NCI-H748 (cell line): ENCODE results near the gene CORO1A.
A peak's percentile ranks its signal among the peaks of the same experiment; 100 is the strongest.
"Not testable (repeated sequence)": the region's sequence is repeated elsewhere in the genome, so short reads cannot be mapped to it uniquely, and the experiment has no call there.

ENCODE experiments used
- DNase-seq: peaks from one replicate; lab custom pipeline; 2025; ENCODE audit not compliant: unreplicated experiment; lab: John Stamatoyannopoulos, UW

CORO1A gene

DNA sequence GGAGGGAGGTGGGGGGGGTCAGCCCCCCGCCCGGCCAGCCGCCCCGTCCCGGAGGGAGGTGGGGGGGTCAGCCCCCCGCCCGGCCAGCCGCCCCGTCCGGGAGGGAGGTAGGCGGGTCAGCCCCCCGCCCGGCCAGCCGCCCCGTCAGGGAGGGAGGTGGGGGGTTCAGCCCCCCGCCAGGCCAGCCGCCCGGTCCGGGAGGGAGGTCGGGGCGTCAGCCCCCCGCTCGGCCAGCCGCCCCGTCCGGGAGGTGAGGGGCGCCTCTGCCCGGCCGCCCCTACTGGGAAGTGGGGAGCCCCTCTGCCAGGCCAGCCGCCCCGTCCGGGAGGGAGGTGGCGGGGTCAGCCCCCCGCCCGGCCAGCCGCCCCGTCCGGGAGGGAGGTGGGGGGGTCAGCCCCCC is 14.0 kb upstream of the CORO1A start:
- DNase-seq = not testable (repeated sequence)

GRCh38 chr16:30170145-30170544 is 13.3 kb upstream of the CORO1A start:
- DNase-seq = not testable (repeated sequence)

GRCh38 chr16:30173054-30173453 is 10.3 kb upstream of the CORO1A start:
- no peak for DNase-seq

DNA sequence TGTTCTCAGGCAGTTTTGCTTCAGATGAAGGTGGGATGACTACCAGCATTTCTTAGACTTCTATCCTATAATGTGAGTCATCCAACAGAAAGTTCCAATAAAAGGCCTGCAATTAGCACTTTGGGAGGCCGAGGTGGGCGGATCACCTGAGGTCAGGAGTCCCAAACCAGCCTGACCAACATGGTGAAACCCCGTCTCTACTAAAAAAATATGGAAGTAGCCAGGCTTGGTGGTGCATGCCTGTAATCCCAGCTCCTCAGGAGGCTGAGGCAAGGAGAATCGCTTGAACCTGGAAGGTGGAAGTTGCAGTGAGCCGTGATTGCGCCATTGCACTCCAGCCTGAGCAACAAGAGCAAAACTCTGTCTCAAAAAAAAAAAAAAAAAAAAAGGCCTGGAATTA is 6.5 kb upstream of the CORO1A start:
- not testable (repeated sequence) for DNase-seq

DNA sequence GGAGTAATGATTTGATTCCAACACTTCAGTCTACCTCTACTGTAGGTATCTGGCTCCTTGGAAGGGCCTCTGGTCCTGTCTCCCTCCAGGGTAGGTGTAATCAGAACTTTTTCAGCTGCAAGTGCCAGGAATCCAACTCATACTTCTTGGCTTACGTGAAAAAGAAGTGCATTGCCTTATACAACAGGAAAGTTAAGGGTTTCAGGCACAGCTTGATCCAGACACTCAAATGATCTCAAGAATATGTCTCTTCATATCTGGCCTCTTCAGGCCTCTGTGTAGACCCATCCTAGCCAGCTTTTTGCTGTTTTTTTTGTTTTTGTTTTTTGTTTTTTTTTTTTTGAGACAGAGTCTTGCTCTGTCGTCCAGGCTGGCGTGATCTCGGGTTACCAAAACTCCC is 4.2 kb upstream of the CORO1A start:
- no peak for DNase-seq

DNA sequence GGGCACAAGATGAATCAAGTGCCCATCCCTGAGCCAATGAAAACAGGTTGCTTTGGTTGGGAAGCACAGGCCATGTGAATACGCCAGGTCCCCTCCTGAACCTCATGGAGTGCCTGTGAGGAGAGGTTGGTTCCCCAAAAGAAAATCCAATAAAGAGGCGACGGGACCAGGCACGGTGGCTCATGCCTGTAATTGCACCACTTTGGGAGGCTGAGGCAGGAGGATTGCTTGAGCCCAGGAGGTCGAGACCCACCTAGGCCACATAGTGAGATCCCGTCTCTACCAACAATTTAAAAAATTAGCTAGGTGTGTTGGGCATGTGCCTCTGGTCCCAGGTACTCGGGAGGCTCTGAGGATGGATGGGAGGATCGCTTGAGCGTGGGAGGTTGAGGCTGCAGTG is 3.5 kb upstream of the CORO1A start:
- no peak for DNase-seq

DNA sequence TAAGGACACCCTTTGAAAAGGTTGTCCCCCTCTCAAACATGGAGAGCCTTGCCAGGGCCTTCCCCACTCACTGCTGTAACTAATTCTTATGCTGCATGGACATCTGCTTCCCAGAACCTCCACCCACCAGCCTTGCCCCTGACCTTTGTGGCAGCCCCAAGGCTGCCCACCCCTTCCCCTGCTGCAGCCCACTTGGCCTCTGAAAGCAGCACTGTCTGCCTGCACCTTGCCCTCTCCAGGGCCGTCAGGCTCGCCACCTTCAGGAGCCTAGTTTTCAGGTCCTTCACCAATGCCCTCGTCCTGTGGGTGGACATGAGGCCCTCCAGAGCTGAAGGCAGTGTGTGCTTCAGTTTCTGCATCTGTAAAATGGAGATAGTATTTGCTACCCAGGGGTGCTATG is 2.7 kb upstream of the CORO1A start:
- no peak for DNase-seq

DNA sequence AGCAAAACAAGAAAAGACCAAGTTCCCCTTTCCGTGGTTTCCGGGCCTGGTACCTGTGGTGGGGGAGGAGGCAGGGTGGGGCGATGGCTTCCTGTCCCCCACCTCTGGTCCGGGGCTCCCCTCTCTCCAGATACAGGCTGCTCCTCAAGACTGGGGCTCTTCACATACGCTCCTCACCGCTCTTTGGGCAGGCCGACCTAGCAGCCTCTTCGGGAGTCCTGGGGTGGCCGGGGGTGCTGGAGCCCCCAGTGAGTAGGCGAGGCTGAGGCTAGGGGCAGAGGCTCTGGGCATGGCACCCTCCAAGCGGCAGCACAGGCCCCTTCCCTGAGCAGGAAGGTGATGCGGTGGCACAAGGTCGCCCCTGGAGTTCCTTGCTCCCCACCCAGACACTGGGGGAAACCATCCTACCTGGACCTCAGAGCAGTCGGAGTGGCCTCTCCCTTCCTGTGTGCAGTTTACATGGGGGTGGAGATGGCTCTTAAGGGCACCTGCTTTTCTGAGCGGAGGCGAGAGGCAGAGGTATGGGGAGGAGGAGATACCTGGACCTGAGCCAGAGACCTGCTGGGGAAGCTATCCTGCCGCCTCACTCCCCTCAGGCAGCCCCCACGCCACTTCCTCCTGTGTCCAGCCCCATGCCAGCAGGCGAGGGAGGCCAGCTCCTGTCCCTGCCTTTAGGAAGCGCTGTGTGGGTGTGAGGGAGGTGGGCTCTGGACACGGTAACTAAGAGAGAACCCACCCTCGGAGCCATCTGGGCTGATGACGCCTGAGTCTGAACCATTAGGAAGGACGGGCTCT is 891 bp downstream of the CORO1A start:
- peak; percentile 86 for DNase-seq

DNA sequence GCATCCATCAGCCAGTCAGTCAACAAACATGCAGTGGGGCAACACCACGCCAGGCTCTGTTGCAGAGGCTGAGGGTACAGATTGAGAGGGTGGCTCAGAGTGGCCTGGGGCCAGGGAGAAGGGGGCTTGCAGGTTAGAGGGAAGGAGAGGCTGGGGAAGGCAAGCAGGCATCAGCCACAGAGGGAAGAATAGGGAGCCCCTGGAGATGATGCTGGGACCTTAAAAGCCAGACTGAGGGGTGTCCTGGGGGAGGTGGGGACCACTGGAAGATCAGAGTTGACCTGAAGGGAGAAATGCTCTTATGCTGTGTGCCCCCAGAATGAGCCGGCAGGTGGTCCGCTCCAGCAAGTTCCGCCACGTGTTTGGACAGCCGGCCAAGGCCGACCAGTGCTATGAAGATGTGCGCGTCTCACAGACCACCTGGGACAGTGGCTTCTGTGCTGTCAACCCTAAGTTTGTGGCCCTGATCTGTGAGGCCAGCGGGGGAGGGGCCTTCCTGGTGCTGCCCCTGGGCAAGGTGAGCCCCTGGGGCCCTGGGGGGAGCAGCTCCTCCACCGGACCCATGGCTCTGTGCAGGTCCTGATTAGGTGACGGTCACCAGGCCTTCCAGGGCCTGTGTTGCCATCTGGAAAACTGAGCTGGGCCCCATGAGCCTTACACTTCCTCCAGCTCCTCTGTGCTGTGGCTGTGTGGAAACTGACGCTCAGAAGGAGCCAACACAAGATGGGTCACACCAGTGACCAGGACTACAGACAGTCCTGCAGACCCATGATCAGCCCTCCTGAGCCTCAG is 1.7 kb downstream of the CORO1A start:
- no peak for DNase-seq

DNA sequence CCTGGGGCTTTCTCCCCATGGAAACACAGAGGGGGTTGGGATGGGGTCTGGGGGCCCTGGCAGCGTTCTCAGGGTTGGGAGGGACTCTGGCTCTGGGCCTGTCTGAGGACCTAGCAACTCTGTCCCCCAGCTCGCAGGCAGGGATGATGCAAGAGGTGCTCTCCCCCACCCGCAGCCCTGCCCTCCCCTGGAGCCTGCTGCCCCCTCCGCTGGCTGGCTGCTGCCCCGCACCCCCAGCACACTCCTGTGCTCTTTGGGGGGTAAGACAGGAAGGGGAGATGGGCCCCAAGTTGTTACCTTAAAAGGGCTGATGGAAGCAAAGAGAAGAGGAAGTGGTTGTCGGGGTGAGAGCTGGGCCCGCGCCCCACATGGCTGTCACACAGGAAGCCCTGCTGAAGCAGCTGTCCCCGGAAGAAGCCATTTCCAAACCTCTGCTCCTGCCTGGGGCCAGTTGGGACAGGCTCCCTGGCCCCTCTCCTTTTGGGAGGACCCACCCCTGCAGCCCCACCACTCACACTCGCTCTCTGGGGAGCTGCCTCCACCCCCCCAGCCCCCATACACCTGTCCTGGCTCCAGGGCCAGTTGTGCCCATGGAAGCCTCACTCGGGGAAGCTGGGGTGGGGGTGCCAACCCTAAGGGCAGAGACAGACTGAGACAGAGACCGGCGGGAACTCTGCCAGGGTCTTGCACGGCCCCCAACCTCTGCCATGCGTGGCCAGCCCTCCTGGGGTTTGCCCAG is 2.5 kb downstream of the CORO1A start:
- DNase-seq = no peak

DNA sequence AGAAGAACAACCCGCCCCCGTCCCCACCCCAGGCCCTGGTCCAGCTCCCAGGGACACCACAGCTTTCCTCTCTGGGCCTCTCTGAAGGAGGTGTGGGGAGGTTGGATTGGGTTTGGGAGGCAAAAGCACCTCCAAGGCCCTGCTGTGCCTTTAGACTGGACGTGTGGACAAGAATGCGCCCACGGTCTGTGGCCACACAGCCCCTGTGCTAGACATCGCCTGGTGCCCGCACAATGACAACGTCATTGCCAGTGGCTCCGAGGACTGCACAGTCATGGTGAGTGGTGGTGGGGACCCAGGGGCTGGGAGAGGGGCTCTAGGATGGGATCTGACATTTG is 3.0 kb downstream of the CORO1A start:
- no peak for DNase-seq

DNA sequence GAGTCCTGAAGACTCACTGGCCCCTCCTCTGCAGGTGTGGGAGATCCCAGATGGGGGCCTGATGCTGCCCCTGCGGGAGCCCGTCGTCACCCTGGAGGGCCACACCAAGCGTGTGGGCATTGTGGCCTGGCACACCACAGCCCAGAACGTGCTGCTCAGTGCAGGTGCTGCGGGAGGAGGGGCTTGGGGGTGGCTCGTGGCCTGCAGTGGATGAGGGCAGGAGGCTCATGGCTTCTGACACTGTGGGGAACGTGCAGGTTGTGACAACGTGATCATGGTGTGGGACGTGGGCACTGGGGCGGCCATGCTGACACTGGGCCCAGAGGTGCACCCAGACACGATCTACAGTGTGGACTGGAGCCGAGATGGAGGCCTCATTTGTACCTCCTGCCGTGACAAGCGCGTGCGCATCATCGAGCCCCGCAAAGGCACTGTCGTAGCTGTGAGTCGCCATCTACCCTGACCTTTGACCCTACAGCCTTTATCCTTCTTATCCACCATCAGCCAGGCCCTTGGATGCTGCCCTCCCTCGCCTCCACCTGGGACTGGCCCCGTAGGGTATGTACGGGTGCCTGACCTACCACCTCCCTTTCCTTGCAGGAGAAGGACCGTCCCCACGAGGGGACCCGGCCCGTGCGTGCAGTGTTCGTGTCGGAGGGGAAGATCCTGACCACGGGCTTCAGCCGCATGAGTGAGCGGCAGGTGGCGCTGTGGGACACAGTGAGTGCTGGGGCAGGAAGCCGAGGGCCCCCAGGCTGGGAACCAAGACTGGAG is 3.6 kb downstream of the CORO1A start:
- no peak for DNase-seq

DNA sequence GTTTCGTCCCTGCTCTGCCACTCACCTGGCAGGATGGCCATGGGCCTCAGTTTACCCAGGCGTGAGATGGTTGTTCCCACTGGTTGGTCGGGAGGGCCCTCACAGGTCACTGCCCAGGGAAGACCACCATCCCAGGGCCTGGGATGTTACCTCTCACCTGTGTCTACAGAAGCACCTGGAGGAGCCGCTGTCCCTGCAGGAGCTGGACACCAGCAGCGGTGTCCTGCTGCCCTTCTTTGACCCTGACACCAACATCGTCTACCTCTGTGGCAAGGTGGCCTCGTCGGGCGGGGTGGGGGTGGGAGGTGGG is 4.1 kb downstream of the CORO1A start:
- no peak for DNase-seq

DNA sequence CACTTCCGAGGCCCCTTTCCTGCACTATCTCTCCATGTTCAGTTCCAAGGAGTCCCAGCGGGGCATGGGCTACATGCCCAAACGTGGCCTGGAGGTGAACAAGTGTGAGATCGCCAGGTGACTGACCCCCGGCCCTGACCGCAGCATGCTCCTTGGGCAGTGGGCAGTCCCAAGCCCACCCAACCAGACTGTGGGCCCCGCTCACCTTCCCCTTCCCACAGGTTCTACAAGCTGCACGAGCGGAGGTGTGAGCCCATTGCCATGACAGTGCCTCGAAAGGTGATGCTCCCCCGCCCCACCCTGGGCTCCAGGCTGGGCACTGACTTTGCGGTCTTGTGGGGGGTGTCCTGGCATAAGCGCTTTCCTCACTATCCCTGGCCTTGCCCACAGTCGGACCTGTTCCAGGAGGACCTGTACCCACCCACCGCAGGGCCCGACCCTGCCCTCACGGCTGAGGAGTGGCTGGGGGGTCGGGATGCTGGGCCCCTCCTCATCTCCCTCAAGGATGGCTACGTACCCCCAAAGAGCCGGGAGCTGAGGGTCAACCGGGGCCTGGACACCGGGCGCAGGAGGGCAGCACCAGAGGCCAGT is 4.7 kb downstream of the CORO1A start:
- no peak for DNase-seq

DNA sequence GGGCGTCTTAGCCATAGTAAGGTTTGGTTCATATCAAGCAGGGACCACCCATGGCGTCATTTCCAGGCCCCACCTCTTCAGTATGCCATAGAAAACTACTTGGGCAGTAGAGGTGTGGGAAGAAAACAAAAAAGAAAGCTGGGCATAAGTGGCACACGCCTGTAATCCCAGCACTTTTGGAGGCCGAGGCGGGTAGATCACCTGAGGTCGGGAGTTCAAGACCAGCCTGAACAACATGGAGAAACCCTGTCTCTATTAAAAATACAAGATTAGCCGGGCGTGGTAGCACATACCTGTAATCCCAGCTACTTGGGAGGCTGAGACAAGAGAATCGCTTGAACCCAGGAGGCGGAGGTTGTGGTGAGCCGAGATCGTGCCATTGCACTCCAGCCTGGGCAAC is 7.8 kb downstream of the CORO1A start:
- DNase-seq = not testable (repeated sequence)

DNA sequence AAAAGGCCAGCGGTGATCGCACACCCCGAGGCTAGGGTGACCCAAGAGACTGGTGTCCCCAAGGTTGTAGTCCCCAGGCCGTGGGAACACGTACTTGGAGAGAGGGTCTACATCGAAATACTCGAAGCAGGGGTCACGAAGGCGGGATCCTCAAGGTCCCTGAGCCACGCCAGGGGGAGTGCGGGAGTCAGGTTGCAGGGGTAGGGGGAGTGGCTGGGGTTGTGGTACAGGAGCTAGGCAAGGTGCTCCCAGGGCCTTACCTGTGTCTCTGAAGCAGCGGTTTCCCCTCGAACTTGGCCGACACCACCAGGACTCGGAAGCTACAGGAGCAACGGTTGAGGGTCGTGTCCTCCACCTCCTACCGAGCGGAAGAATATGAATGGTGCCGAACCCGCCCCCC is 9.7 kb downstream of the CORO1A start:
- not testable (repeated sequence) for DNase-seq

GRCh38 chr16:30193615-30194014 is 10.2 kb downstream of the CORO1A start, which contains the start of the genes BOLA2B and SLX1A:
Gene BOLA2B (minus strand): TSS chr16:30193666. CDS start chr16:30193595, 71 bp downstream.
Gene SLX1A (plus strand): TSS chr16:30193875. CDS start chr16:30194085, 210 bp downstream.
- not testable (repeated sequence) for DNase-seq

DNA sequence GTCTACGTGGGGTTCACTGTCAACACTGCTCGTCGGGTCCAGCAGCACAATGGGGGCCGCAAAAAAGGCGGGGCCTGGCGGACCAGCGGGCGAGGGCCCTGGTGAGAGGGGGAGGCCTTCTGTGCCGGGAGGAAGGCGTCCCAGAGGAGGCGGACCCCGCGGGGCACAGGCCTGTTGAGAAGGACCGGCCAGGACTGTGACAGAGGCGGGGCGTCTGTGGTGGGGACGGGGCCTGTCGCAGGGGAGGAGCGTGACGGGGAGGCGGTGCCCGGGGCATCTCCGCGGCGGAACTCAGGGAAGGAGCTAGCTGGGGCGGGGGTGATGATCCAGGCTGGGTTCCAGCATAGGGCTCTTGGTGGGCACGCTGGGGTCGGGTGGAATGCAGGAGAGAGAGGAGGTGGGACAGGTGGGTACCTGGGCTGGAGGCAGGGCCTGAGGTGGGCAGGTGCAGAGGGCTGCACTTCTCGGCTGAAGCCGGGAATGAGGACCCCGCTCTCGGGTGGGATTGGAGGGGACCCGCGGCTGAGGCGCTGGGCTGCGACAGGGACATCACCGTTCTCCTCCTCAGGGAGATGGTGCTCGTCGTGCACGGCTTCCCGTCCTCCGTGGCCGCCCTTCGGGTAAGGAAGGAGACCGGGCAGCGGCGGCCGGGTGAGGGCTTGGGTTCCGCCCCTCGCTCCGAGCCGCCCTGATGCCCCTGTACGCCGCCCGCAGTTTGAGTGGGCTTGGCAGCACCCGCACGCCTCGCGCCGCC is 10.9 kb downstream of the CORO1A start:
- not testable (repeated sequence) for DNase-seq

GRCh38 chr16:30197001-30197400 is 13.6 kb downstream of the CORO1A start:
- not testable (repeated sequence) for DNase-seq

GRCh38 chr16:30199049-30199448 is 15.6 kb downstream of the CORO1A start, which contains the start of gene SULT1A3:
Gene SULT1A3 (plus strand): TSS chr16:30199255. CDS start chr16:30200729, 1,474 bp downstream.
- DNase-seq = not testable (repeated sequence)
